Measurements from ENCODE around the gene SLITRK1.

Gene SLITRK1

GRCh38 chr13:83881917-83882605 lies at the start of gene SLITRK1:
TSS of gene SLITRK1 (minus strand) at chr13:83882474. CDS start at chr13:83881507, 967 bp downstream.
- no peak for DNase-seq

- no peak for DNase-seq
Measured at GRCh38 chr13:83929157-83929556, 46.9 kb upstream of the SLITRK1 start.

- DNase-seq: no peak
Measured at GRCh38 chr13:83919775-83920174, 37.5 kb upstream of the SLITRK1 start.

- DNase-seq: no peak
Measured at GRCh38 chr13:83914368-83914767, 32.1 kb upstream of the SLITRK1 start.

- no peak for DNase-seq
Measured at GRCh38 chr13:83907196-83907989, 25.1 kb upstream of the SLITRK1 start.

GRCh38 chr13:83906240-83906820 lies 24.1 kb upstream of the SLITRK1 start:
- DNase-seq: no peak

GRCh38 chr13:83905641-83906040 lies 23.4 kb upstream of the SLITRK1 start:
- peak; percentile 7 for DNase-seq

- DNase-seq: no peak
Measured at GRCh38 chr13:83895994-83896580, 13.8 kb upstream of the SLITRK1 start.

- DNase-seq: no peak
Measured at GRCh38 chr13:83890358-83890757, 8.1 kb upstream of the SLITRK1 start.

GRCh38 chr13:83884141-83884540 lies 1.9 kb upstream of the SLITRK1 start:
- DNase-seq: no peak

- no peak for DNase-seq
Measured at GRCh38 chr13:83883061-83883523, 818 bp upstream of the SLITRK1 start.

GRCh38 chr13:83882606-83882959 lies 309 bp upstream of the SLITRK1 start:
- DNase-seq: no peak

GRCh38 chr13:83881140-83881684 lies 1.1 kb downstream of the SLITRK1 start:
- no peak for DNase-seq

- no peak for DNase-seq
Measured at GRCh38 chr13:83880275-83881139, 1.8 kb downstream of the SLITRK1 start.

- no peak for DNase-seq
Measured at GRCh38 chr13:83879431-83880171, 2.7 kb downstream of the SLITRK1 start.

GRCh38 chr13:83878691-83879430 lies 3.4 kb downstream of the SLITRK1 start:
- no peak for DNase-seq

GRCh38 chr13:83877651-83878355 lies 4.5 kb downstream of the SLITRK1 start:
- no peak for DNase-seq

GRCh38 chr13:83876546-83876945 lies 5.7 kb downstream of the SLITRK1 start:
- DNase-seq: no peak

GRCh38 chr13:83867708-83868107 lies 14.6 kb downstream of the SLITRK1 start:
- DNase-seq: no peak

Measured in stimulated activated CD4-positive, alpha-beta T cell treated with anti-CD3 and anti-CD28 coated beads, Interleukin-4, amount 100 ng/mL, for 24 hours (primary cell).